Measurements from ENCODE around the gene RABGGTA. TPM values are rescaled to one million over a fixed set of nuclear protein-coding genes. Genes with fewer than 3 reads are reported as not detected.

Gene RABGGTA
- polyA plus RNA-seq, 3 donors, result 34.5 to 125 (median 35.4) TPM

GRCh38 chr14:24258548-24259265 is 12.7 kb downstream of the RABGGTA start:
- peaks cover 44 to 80% of the 10 kb centered on the region in 2 donors for H3K36me3 ChIP-seq (replicated peaks in 1 of 2; ENCODE audit: control insufficient read depth in 1 of 2, insufficient read depth in 2 of 2, low read length in 2 of 2)
- no peaks in the 10 kb centered on the region for H3K79me2 ChIP-seq (ENCODE audit: insufficient read depth, low read length)
- no peak overlapping the region for H3K4me2 ChIP-seq (replicated peaks; ENCODE audit: extremely low read depth, low read length, poor library complexity, severe bottlenecking)
- 99% methylated on average over 12 of the region's 18 CpGs for WGBS (ENCODE audit: insufficient coverage)
- Mint-ChIP-seq H3K27me3 (ENCODE audit: low read depth in 3 of 3) (peaks cover 0 to 3% (median 0%) of the 10 kb centered on the region in 3 donors), H3K4me1 (no peaks in the 10 kb centered on the region), H3K9me3 (no peaks in the 10 kb centered on the region), H3K36me3 (peaks cover 68 to 81% of the 10 kb centered on the region in 2 donors), H3K27ac (peak overlapping the region in 3 of 7 donors; percentile 27 to 70 (median 59)), H3K4me3 (no peak overlapping the region)
- TF ChIP-seq CTCF (IDR thresholded peaks at IDR 0.05), result no peak
- H3K9me3 ChIP-seq (replicated peaks in 1 of 2; ENCODE audit: control insufficient read depth in 1 of 2, insufficient read depth in 1 of 2, low read length in 2 of 2), result no peaks in the 10 kb centered on the region
- no peak for DNase-seq
- no peak overlapping the region for H2AFZ ChIP-seq (ENCODE audit: insufficient read depth, low read depth, low read length, poor library complexity, severe bottlenecking)
- H3K9ac ChIP-seq (ENCODE audit: insufficient read depth, low read length, poor library complexity, severe bottlenecking), result no peak overlapping the region
- no peak overlapping the region for H3K27ac ChIP-seq (ENCODE audit: low read depth in 1 of 2, low read length in 2 of 2)
- no peaks in the 10 kb centered on the region for H4K20me1 ChIP-seq (ENCODE audit: insufficient read depth, low read length)
- intact Hi-C loops (cut with micrococcal nuclease), result no loop called here
- no peak overlapping the region for H3K4me3 ChIP-seq (replicated peaks in 1 of 3; ENCODE audit: low read depth in 2 of 3, low read length in 3 of 3)
- no peaks in the 10 kb centered on the region for H3K4me1 ChIP-seq (ENCODE audit: control insufficient read depth in 1 of 2, insufficient read depth in 2 of 2, low read length in 2 of 2)
- no peaks in the 10 kb centered on the region for H3K27me3 ChIP-seq (ENCODE audit: control insufficient read depth in 2 of 2, insufficient read depth in 2 of 2, low read length in 2 of 2)

GRCh38 chr14:24258119-24258518 is 13.3 kb downstream of the RABGGTA start:
- H4K20me1 ChIP-seq (ENCODE audit: insufficient read depth, low read length), result no peaks in the 10 kb centered on the region
- no peak overlapping the region for H3K27ac ChIP-seq (ENCODE audit: low read depth in 1 of 2, low read length in 2 of 2)
- H3K9ac ChIP-seq (ENCODE audit: insufficient read depth, low read length, poor library complexity, severe bottlenecking), result no peak overlapping the region
- Mint-ChIP-seq H3K27me3 (ENCODE audit: low read depth in 3 of 3) (peaks cover 0 to 3% (median 0%) of the 10 kb centered on the region in 3 donors), H3K4me3 (no peak overlapping the region), H3K36me3 (peaks cover 71 to 84% of the 10 kb centered on the region in 2 donors), H3K27ac (no peak overlapping the region), H3K4me1 (no peaks in the 10 kb centered on the region), H3K9me3 (no peaks in the 10 kb centered on the region)
- H2AFZ ChIP-seq (ENCODE audit: insufficient read depth, low read depth, low read length, poor library complexity, severe bottlenecking), result no peak overlapping the region
- H3K4me2 ChIP-seq (replicated peaks; ENCODE audit: extremely low read depth, low read length, poor library complexity, severe bottlenecking), result no peak overlapping the region
- peaks cover 43 to 81% of the 10 kb centered on the region in 2 donors for H3K36me3 ChIP-seq (replicated peaks in 1 of 2; ENCODE audit: control insufficient read depth in 1 of 2, insufficient read depth in 2 of 2, low read length in 2 of 2)
- no peaks in the 10 kb centered on the region for H3K79me2 ChIP-seq (ENCODE audit: insufficient read depth, low read length)
- H3K4me3 ChIP-seq (replicated peaks in 1 of 3; ENCODE audit: low read depth in 2 of 3, low read length in 3 of 3), result no peak overlapping the region
- no peaks in the 10 kb centered on the region for H3K9me3 ChIP-seq (replicated peaks in 1 of 2; ENCODE audit: control insufficient read depth in 1 of 2, insufficient read depth in 1 of 2, low read length in 2 of 2)
- DNase-seq, result no peak
- intact Hi-C loops (cut with micrococcal nuclease), result no loop called here
- H3K4me1 ChIP-seq (ENCODE audit: control insufficient read depth in 1 of 2, insufficient read depth in 2 of 2, low read length in 2 of 2), result no peaks in the 10 kb centered on the region
- no peaks in the 10 kb centered on the region for H3K27me3 ChIP-seq (ENCODE audit: control insufficient read depth in 2 of 2, insufficient read depth in 2 of 2, low read length in 2 of 2)
- no peak for TF ChIP-seq CTCF (IDR thresholded peaks at IDR 0.05)
- no CpG with 5 or more reads among the region's 9 CpGs for WGBS (ENCODE audit: insufficient coverage)
